Measurements from ENCODE around the gene LYPD4.

GRCh38 chr19:41860419-41861115 is 16.1 kb upstream of the LYPD4 start:
- no peak for TF ChIP-seq CTCF (conservative IDR thresholded peaks at IDR 0.05)
- TF ChIP-seq EZH2 (IDR thresholded peaks at IDR 0.05; ENCODE audit: low read depth), result no peak

Measured in PC-9 (cell line).